GM06990 (cell line): ENCODE results near the gene BEST3.

Experiments used
- DNase-seq: peaks from one replicate; pipeline ENCODE4 v3.0.0-alpha.2; 2011; ENCODE audit not compliant: insufficient read length; ENCODE audit errors: extremely low read depth
- H3K27me3 ChIP-seq: replicated peaks from 2 replicates; pipeline ENCODE4 v1.6.0; 2011; ENCODE audit warnings: low read length; ENCODE audit not compliant: control insufficient read depth, insufficient read depth
- H3K36me3 ChIP-seq: 2 replicates; pipeline ENCODE4 v1.5.1; 2011; ENCODE audit warnings: low read length; ENCODE audit not compliant: control insufficient read depth, insufficient read depth
- H3K4me3 ChIP-seq: replicated peaks from 2 replicates; pipeline ENCODE4 v1.5.1; 2011; ENCODE audit warnings: low read depth, mild to moderate bottlenecking, control low read depth, low read length
- CTCF ChIP-seq: IDR thresholded peaks from 2 replicates; pipeline ENCODE4 v1.5.1; 2011; ENCODE audit warnings: low read length, control low read depth, mild to moderate bottlenecking, inconsistent platforms; ENCODE audit not compliant: insufficient read depth, poor library complexity, severe bottlenecking

BEST3 gene

GRCh38 chr12:69627501-69627900 is 71.6 kb downstream of the BEST3 start:
- Histone ChIP-seq H3K4me3 (no peak overlapping the region), H3K36me3 (no peaks in the 10 kb centered on the region), H3K27me3 (no peaks in the 10 kb centered on the region)
- DNase-seq = no peak
- TF ChIP-seq CTCF = no peak

- Histone ChIP-seq H3K36me3 (no peaks in the 10 kb centered on the region), H3K27me3 (no peaks in the 10 kb centered on the region; the same call in 1 of the 2 replicates), H3K4me3 (no peak overlapping the region)
- TF ChIP-seq CTCF = no peak
- DNase-seq = no peak
These were observed 75.1 kb downstream of the BEST3 start for GRCh38 chr12:69623970-69624369.

- no peak for DNase-seq
- Histone ChIP-seq H3K4me3 (no peak overlapping the region), H3K36me3 (no peaks in the 10 kb centered on the region), H3K27me3 (no peaks in the 10 kb centered on the region; the same call in 1 of the 2 replicates)
- no peak for TF ChIP-seq CTCF
These were observed 77.6 kb downstream of the BEST3 start for GRCh38 chr12:69621551-69621950.

- DNase-seq = no peak
- no peak for TF ChIP-seq CTCF
- H3K36me3 ChIP-seq = no peaks in the 10 kb centered on the region
These were observed 78.2 kb downstream of the BEST3 start for GRCh38 chr12:69620921-69621320.

GRCh38 chr12:69620077-69620476 is 79.0 kb downstream of the BEST3 start:
- Histone ChIP-seq H3K27me3 (no peaks in the 10 kb centered on the region; the same call in 1 of the 2 replicates), H3K36me3 (no peaks in the 10 kb centered on the region), H3K4me3 (no peak overlapping the region)
- no peak for TF ChIP-seq CTCF
- no peak for DNase-seq

More at GRCh38 chr12:69620921-69621320, 78.2 kb downstream of the BEST3 start:
- Histone ChIP-seq H3K4me3 (no peak overlapping the region), H3K27me3 (no peaks in the 10 kb centered on the region; the same call in 1 of the 2 replicates)

GRCh38 chr12:69619050-69619449 is 80.1 kb downstream of the BEST3 start:
- DNase-seq = no peak
- H3K27me3 ChIP-seq = no peaks in the 10 kb centered on the region; the same call in 1 of the 2 replicates
- TF ChIP-seq CTCF = no peak
- no peak overlapping the region for H3K4me3 ChIP-seq
- no peaks in the 10 kb centered on the region for H3K36me3 ChIP-seq
